SU-DHL-6 (cell line): ENCODE results near the gene SMTN.

Source experiments
- H2AFZ ChIP-seq: fragments of 200-600 bp; sonication (generic); 2 replicates; pipeline ENCODE4 v1.6.1; 2014; ENCODE audit warnings: low read depth, mild to moderate bottlenecking, moderate library complexity, mixed read lengths, antibody characterized with exemption, low read length; ENCODE audit not compliant: severe bottlenecking
- H3F3A ChIP-seq: fragments of 200-600 bp; shearing (Covaris generic); 2 replicates; pipeline ENCODE4 v1.6.0; 2016; ENCODE audit warnings: antibody characterized with exemption, mild to moderate bottlenecking; ENCODE audit not compliant: insufficient read depth
- H3K27ac ChIP-seq: fragments of 200-600 bp; sonication (generic); 2 replicates; pipeline ENCODE4 v1.5.1; 2016; ENCODE audit warnings: low read depth, mild to moderate bottlenecking, low read length, moderate library complexity, mixed read lengths
- H3K27me3 ChIP-seq: fragments of 200-600 bp; sonication (generic), shearing (Covaris generic); 2 replicates; pipeline ENCODE4 v1.6.0; 2014; ENCODE audit warnings: mild to moderate bottlenecking, low read length
- H3K36me3 ChIP-seq: fragments of 200-600 bp; sonication (generic); 2 replicates; pipeline ENCODE4 v1.6.1; 2014; ENCODE audit warnings: mild to moderate bottlenecking, low read length, mixed read lengths
- H3K4me2 ChIP-seq: fragments of 300-600, 200-600 bp; shearing (Covaris generic), sonication (generic); 2 replicates; pipeline ENCODE4 v1.6.0; 2014; ENCODE audit warnings: low read length, low read depth, mild to moderate bottlenecking; ENCODE audit not compliant: poor library complexity, severe bottlenecking
- H3K4me3 ChIP-seq: fragments of 200-600 bp; sonication (generic); 2 replicates; pipeline ENCODE4 v1.5.1; 2014; ENCODE audit warnings: antibody characterized with exemption, low read length, mild to moderate bottlenecking, mixed read lengths; ENCODE audit not compliant: insufficient read depth, poor library complexity, severe bottlenecking
- H3K79me2 ChIP-seq: fragments of 200-600 bp; sonication (generic); 2 replicates; pipeline ENCODE4 v1.6.1; 2014; ENCODE audit warnings: mild to moderate bottlenecking, low read length, moderate library complexity; ENCODE audit not compliant: insufficient read depth
- H3K9ac ChIP-seq: fragments of 200-600 bp; sonication (generic); 2 replicates; pipeline ENCODE4 v1.7.0; 2014; ENCODE audit warnings: mild to moderate bottlenecking, low read length
- H3K9me2 ChIP-seq: fragments of 200-600 bp; sonication (generic); replicated peaks from 2 replicates; pipeline ENCODE4 v1.6.1; 2014; ENCODE audit warnings: low read length; ENCODE audit not compliant: insufficient read depth
- H3K9me3 ChIP-seq: fragments of 200-600 bp; sonication (generic); 2 replicates; pipeline ENCODE4 v1.6.1; 2014; ENCODE audit warnings: low read length, mixed read lengths; ENCODE audit not compliant: insufficient read depth
- H4K20me1 ChIP-seq: fragments of 200-600 bp; sonication (generic); 2 replicates; pipeline ENCODE4 v1.6.1; 2014; ENCODE audit warnings: low read depth, mild to moderate bottlenecking, antibody characterized with exemption, low read length, moderate library complexity, mixed read lengths
- EZH2phosphoT487 ChIP-seq: fragments of 200-600 bp; sonication (generic), shearing (Covaris generic); conservative IDR thresholded peaks from 2 replicates; pipeline ENCODE4 v1.6.1; 2018; ENCODE audit warnings: mild to moderate bottlenecking, antibody characterized with exemption, low read length, moderate library complexity, mixed read lengths
- TF ChIP-seq, protein P1 (sequence below): fragments of 200-600 bp; sonication (generic); IDR thresholded peaks from one replicate; pipeline ENCODE4 v1.5.1; 2017; ENCODE audit warnings: antibody characterized with exemption, mild to moderate bottlenecking, low read length, moderate library complexity; ENCODE audit not compliant: insufficient read depth, poor library complexity, severe bottlenecking

The SMTN gene

DNA sequence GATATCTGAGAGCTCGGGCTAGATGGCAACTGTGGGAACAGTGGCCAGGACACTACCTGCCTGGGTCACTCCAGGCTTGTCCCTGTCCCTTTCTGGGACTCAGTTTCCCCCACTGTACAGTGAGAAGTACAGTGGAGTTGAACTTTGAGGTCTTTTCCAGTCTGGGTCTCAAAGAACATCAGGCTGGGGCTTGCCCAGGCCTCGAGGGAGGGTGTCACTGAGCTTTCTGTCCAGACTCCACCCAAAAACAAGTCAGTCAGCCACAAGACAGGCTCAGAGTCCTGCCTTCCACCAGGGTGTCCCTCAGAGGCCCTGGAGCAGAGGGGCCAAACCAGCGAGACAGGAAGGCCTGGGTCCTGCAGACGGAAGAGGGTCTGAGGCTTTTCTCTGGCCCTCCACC, 61.2 kb downstream of the SMTN start:
- no peaks in the 10 kb centered on the region for H3K9me2 ChIP-seq
- H3K4me3 ChIP-seq = no peak overlapping the region
- TF ChIP-seq, protein P1, sequence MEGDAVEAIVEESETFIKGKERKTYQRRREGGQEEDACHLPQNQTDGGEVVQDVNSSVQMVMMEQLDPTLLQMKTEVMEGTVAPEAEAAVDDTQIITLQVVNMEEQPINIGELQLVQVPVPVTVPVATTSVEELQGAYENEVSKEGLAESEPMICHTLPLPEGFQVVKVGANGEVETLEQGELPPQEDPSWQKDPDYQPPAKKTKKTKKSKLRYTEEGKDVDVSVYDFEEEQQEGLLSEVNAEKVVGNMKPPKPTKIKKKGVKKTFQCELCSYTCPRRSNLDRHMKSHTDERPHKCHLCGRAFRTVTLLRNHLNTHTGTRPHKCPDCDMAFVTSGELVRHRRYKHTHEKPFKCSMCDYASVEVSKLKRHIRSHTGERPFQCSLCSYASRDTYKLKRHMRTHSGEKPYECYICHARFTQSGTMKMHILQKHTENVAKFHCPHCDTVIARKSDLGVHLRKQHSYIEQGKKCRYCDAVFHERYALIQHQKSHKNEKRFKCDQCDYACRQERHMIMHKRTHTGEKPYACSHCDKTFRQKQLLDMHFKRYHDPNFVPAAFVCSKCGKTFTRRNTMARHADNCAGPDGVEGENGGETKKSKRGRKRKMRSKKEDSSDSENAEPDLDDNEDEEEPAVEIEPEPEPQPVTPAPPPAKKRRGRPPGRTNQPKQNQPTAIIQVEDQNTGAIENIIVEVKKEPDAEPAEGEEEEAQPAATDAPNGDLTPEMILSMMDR = no peak
- no peak for TF ChIP-seq EZH2phosphoT487
- H2AFZ ChIP-seq = no peak overlapping the region
- H3K36me3 ChIP-seq = no peaks in the 10 kb centered on the region
- H3F3A ChIP-seq = no peaks in the 10 kb centered on the region
- no peak overlapping the region for H3K27ac ChIP-seq
- no peak overlapping the region for H3K4me2 ChIP-seq
- no peaks in the 10 kb centered on the region for H3K9me3 ChIP-seq
- no peaks in the 10 kb centered on the region for H3K27me3 ChIP-seq
- H3K79me2 ChIP-seq = no peaks in the 10 kb centered on the region
- H4K20me1 ChIP-seq = no peaks in the 10 kb centered on the region
- no peak overlapping the region for H3K9ac ChIP-seq

DNA sequence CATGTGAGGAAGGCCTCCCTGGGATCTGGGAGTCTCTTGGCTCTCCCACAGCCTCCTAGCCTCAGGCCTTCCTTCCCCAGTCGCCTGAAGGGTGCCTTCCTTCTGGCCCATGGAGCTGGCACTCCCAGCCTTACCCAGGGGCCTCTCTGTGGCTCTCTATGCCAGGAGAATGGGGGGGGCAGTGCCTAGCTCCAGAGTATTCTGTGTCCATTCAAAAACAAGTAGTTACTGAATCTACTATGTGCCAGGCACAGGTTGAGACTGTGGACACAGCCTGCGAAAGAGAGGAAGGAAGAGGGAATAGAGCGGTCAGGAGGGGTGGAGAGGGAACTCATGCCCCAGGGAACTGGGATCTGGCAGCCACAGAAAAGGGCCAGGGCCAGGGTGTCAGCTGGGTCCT, 61.9 kb downstream of the SMTN start:
- no peaks in the 10 kb centered on the region for H3K79me2 ChIP-seq
- no peaks in the 10 kb centered on the region for H3K9me2 ChIP-seq
- H3K36me3 ChIP-seq = no peaks in the 10 kb centered on the region
- no peak overlapping the region for H2AFZ ChIP-seq
- H3K9ac ChIP-seq = no peak overlapping the region
- no peaks in the 10 kb centered on the region for H3K9me3 ChIP-seq
- H4K20me1 ChIP-seq = no peaks in the 10 kb centered on the region
- no peaks in the 10 kb centered on the region for H3F3A ChIP-seq
- H3K27me3 ChIP-seq = no peaks in the 10 kb centered on the region
- TF ChIP-seq, protein P1 = no peak
- no peak for TF ChIP-seq EZH2phosphoT487
- H3K4me2 ChIP-seq = no peak overlapping the region
- no peak overlapping the region for H3K4me3 ChIP-seq
- no peak overlapping the region for H3K27ac ChIP-seq

DNA sequence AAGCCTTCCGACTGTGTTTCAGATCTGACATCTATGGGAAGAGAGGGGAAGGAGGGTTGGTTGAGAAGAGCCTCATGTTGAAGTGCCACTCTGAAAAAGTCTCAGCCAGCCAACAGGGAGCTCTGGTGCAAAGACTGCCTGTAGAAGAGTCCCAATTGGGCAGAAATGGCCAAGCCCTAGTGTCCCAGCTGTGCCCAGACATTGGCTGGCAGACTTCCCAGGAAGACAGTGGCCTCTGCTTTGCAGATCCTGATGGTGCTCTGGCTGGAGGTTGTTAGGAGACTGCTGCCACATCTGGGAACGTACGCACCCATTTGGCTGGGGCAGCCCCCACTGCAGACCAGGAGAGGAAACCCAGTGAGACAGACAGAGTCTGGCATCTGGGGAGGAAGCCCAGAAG, 62.4 kb downstream of the SMTN start:
- no peaks in the 10 kb centered on the region for H3F3A ChIP-seq
- H3K79me2 ChIP-seq = no peaks in the 10 kb centered on the region
- no peaks in the 10 kb centered on the region for H3K9me2 ChIP-seq
- H2AFZ ChIP-seq = no peak overlapping the region
- H3K36me3 ChIP-seq = no peaks in the 10 kb centered on the region
- no peak overlapping the region for H3K4me2 ChIP-seq
- H4K20me1 ChIP-seq = no peaks in the 10 kb centered on the region
- H3K9me3 ChIP-seq = no peaks in the 10 kb centered on the region
- no peaks in the 10 kb centered on the region for H3K27me3 ChIP-seq
- no peak overlapping the region for H3K27ac ChIP-seq
- no peak overlapping the region for H3K9ac ChIP-seq
- TF ChIP-seq, protein P1 = no peak
- no peak for TF ChIP-seq EZH2phosphoT487
- H3K4me3 ChIP-seq = no peak overlapping the region

DNA sequence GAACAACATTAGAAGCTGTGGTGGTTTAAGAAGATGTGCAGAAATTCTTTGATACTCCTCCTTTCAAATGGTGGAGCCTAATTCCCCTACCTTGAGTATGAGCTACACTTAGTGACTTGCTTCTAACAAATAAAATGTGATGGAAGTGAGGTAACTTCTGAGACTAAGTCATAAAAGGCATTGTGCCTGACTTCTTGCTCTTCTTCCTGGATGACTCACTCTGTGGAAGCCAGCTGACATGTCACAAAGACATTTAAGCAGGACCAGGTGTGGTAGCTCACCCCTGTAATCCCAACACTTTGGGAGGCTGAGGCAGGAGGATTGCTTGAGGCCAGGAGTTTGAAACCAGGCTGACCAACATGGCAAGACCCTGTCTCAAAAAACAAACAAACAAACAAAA, 63.1 kb downstream of the SMTN start:
- H3K27me3 ChIP-seq = no peaks in the 10 kb centered on the region
- H2AFZ ChIP-seq = no peak overlapping the region
- no peaks in the 10 kb centered on the region for H3K9me3 ChIP-seq
- no peak overlapping the region for H3K4me3 ChIP-seq
- H3F3A ChIP-seq = no peaks in the 10 kb centered on the region
- no peak overlapping the region for H3K4me2 ChIP-seq
- H3K27ac ChIP-seq = no peak overlapping the region
- H4K20me1 ChIP-seq = no peaks in the 10 kb centered on the region
- H3K9ac ChIP-seq = no peak overlapping the region
- no peaks in the 10 kb centered on the region for H3K9me2 ChIP-seq
- no peak for TF ChIP-seq EZH2phosphoT487
- TF ChIP-seq, protein P1 = no peak
- H3K36me3 ChIP-seq = no peaks in the 10 kb centered on the region
- H3K79me2 ChIP-seq = no peaks in the 10 kb centered on the region
